GM19468 (cell line): ENCODE data around the gene BRD1.
"Not testable (repeated sequence)": the region's sequence is repeated elsewhere in the genome, so short reads cannot be mapped to it uniquely, and the experiment has no call there.

Experiments
- ATAC-seq: cut with Tn5 transposase; IDR thresholded peaks from one replicate; pipeline ENCODE4 v1.9.1; 2021; ENCODE audit warnings: mild to moderate bottlenecking, moderate library complexity, moderate number of reproducible peaks; ENCODE audit not compliant: unreplicated experiment; ENCODE audit errors: extremely low read depth

The BRD1 gene

DNA sequence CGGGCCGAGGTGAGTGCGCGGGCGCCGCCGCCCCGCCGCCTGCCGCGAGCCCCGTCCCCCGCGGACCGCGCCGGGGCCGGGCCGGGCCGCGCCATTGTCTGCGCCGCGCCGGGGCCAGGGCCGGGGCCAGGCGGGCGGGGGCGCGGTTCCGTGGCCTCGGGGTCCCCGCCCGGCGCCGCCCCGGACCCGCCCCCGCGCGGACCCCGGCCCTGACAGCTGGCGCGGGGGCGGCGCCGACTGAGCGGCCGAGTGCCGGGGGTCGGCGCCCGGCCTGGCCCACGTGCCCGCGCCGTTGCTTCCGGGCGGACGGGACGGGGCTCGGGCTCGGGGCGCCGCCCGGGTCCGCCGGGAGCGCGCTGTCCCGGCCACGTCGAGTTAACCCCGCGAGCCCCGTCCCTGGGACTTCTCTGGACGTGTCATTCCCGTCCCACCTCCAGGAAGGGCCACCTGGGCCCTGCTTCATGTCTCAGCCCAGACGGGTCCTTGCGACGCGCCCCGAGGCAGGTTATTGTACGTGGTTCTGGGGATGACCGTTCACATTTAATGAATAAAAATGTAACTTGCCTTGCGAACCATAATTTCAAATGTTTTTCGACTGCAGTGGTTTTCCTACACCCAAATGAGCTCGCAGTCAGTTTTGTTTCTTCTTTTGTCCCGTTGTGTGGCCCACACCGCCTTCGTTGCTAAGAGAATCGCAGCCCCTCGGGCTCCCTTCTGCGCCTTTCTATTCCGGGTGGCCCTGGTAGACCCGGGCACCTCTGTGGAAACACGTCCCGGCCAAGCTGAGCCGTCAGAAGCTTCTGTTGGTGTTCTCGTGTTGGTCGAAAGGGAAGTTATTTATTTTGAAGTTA is 26.5 kb upstream of the BRD1 start:
- no peak for ATAC-seq

DNA sequence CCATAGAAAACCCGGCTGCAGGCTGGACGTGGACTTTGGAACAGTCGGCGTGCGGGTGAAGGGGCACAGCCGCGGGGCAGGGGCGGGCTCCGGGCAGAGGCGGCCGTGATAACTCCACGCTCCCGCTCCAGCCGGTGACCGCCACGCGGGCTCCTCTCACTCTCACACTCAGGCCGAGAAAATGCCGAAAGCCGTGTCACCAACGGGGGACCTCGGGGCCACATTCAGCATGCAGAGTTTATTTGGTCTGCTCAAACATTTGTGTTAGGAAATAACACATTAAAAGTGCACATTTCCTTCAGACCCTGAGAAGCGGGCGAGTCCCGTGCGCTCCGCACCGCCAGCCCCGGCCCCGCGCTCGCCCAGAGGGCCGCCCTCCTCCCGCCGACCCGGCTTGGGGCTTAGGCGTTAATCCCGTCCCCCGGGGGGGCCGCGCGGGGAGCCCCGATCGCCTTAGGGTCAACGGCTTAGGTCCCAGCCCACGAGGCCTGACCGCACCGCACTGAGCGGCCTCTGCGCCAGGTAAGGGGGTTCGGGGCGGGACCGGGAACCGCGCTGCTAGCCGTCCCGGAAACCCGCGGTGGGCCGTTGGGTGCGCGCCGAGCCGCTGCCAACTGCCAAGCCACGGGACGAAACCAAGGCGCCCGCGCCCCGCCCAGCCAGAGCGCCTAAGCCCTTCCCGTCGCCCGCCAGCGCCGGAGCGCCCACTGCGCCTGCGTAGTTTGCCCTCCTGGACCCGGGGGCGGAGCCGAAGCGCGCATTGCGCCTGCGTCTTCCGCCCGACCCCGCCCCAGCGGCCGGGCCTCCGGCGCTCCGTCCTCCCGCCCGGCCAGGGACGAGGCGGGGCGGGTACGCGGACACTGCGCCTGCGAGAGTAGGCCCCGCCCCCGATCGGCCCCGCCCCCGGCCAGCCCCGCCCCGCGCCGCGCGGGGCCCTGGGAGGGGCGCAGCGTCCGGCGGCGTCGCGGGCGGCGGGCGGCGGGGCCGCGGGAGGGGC is 25.5 kb upstream of the BRD1 start, which contains the start of gene ZBED4:
ZBED4 (plus strand) TSS at position 947 of the 997 bp plus-strand sequence. CDS start 29,819 bp downstream, outside the sequence.
- peak; percentile 77 for ATAC-seq

DNA sequence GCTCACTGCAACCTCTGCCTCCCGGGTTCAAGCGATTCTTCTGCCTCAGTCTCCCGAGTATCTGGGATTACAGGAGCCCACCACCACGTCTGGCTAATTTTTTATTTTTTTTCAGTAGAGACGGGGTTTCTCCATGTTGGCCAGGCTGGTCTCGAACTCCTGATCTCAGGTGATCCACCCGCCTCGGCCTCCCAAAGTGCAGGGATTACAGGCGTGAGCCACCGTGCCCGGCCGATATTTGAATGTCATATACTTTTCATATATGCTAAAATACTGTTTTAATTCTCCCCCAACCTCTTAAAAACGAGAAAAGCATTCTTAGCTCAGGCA is 24.9 kb upstream of the BRD1 start:
- not testable (repeated sequence) for ATAC-seq

DNA sequence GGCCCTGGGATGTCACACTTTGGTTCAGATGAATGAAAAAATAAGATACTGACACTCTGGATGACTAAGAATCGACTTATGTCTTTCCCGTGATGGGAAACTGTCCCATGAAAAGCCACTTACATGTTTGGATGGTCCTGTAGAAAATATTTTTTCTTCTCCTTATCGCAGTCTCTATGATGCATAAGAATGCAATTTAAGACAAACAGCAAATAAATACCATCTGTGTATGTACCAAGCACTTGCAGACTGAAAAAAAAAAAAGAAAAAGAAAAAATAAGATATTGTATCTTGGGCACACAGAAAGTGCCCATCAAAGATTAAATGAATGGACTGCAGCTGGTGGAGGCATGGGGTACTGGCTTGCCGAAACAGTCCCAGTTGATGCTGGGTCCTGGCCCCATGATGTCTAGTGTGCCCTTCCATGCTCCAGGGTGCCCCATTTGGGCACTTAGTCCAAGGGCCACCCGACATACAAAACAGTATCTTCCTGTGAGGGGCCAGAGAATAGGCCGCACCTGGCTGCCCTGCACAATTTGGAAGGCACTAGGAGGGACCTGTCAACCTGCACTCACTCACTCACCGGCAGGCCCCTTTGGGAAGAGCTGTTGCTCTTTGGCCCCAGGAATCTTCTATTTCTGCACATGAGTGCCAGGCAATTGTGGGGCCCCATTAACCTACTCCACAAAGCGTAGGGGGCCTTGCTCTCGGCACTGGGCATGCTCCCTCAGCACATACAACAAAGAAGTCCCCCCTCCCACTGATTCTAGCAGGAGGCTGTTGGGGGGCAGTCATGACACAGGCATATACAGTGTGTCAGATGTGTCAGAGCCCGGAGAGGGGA is 23.5 kb upstream of the BRD1 start:
- ATAC-seq, result no peak

DNA sequence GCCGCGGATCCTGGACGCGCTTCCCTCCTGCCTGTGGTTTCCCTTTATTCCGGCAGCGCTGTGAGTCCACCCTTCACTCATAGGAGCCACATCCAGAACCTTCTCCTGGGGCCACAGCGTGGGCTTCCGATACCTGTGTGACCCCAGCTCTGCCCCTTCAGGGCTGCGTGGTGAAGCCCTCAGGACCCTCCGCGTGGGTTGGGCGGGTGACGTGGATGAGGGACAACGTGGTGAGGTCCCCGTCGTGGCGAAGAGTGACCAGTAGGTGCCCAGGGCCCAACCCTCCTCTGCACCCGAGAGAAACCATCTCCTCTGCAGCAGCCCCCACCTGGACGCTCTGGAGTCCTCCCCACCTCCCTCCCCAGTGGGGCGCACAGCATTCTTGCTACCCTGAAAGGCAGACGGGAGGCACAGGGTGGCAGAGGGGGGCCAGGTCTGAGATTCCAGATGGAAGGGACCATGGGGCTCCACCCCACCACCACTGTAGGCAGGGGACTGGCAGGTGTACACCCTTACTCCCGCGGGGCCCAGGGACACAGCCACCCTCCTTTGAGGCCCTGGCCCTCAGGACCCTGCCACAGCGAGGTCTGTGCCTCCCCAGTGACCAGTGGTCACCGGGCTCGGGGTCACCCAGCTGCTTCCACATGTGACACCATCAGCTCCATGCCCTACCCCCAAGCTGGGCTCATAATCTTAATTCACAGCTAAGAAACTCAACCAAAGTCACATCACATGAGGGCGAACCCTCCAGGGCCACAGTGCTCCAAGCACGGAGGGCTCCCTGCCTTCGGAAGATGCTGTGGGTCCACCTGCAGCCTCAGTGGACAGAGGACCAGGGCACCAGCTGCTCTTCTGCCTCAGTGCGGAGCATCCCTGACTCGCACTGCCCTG is 22.6 kb upstream of the BRD1 start:
- ATAC-seq, result no peak

DNA sequence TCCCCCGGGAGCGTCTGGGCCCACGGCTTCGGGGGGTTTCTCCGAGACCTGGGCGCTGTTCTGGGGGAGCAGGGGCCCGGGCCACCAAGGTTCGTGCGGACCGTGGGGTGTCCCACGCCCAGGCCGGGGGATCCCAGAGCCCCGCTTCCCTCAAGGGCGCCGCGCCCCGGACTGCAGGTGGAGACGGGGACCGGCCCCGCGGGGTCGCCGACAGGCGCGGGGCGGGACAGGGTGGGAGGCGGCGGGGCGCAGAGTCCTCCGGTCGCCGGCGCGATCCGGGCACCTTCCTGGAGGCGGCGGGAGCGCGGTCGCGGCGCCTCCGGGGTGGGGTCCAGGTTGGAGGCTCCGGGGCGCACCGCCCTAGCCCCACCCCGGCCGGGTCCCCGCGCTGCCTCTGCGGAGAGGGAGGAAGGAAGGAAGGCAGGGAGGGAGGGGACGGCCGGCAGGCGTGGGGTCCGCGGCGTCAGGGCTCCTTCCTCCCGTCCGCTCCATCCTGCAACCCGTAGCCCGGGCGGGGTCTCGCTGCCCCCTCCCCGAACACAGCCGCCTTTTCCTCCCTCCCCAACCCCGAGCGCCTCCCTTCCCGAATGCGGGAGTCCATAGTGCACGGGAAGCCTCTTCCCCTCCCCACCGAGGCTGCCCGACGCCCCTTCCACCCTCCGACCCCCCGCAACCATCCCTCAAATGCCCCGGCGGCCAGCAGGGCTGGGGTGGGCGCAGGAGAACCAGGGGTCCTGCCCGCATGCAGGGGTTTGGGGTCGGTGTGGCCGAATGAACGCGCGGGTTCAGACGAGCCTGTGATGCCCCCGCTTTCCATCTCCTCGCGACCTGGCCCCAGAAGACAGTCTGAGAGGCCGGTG is 21.7 kb upstream of the BRD1 start:
- no peak for ATAC-seq

DNA sequence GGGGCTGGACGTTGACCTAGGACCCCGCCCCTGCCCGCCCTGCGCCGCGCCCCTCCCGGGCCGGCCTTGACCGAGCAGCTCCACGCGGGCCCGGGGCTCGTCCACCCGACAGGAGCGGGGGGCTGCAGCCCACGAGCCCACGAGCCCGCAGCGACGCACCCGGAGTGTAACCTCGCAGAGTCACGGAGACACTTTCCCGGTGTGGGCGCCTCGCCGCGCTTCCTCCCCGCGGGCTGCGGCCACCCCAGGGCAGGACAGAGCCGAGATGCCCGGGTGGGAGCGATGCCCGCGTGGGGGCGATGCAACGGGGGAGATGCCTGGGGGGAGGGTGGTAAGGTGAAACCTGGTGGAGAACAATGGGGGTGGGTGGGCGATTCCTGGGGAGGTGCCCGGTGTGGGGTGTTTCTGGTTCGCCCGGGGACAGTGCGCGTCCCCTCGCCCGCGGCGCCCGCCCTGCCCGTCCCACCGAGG is 21.1 kb upstream of the BRD1 start:
- ATAC-seq, result no peak

DNA sequence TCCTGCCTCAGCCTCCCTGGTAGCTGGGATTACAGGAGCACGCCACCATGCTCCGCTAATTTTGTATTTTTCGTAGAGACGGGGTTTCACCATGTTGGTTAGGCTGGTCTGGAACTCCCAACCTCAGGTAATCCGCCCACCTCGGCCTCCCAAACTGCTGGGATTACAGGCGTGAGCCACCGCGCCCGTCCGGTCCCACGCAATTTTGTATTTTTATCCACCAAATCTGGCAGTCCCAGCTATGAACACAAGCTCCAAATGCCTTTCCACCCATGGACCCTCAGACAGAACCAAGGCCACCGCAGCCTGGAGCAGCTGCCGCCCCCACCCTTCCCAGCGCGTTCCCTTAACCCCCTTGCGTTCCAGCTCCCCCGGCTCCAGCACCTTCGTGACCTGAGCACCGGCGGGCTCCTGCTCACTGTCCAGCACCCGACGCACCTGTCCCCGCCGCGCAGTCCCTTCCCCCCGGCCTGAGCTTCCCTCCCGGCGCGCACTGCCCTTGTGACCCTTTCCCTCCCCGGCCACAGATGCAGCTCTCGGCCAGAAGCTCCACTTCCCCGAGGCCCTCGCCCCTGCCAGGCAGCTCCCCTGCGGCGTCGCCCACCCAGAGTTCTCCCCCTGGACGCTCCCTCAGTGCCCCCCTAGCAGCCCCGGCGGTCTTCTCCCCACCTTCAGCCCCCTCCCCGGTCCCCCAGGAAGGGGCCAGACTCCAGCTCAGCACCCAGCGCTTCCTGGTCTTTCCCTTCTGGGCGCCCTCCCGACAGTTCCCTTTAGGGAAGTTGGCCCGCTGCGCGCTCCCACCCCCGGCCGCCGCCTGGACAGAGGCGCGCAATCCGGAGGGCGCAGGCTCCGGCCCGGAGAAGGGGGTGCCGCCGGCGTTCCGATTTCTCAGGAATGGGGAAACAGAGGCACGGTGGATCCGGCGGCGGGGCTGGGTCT is 20.3 kb upstream of the BRD1 start:
- ATAC-seq, result no peak

DNA sequence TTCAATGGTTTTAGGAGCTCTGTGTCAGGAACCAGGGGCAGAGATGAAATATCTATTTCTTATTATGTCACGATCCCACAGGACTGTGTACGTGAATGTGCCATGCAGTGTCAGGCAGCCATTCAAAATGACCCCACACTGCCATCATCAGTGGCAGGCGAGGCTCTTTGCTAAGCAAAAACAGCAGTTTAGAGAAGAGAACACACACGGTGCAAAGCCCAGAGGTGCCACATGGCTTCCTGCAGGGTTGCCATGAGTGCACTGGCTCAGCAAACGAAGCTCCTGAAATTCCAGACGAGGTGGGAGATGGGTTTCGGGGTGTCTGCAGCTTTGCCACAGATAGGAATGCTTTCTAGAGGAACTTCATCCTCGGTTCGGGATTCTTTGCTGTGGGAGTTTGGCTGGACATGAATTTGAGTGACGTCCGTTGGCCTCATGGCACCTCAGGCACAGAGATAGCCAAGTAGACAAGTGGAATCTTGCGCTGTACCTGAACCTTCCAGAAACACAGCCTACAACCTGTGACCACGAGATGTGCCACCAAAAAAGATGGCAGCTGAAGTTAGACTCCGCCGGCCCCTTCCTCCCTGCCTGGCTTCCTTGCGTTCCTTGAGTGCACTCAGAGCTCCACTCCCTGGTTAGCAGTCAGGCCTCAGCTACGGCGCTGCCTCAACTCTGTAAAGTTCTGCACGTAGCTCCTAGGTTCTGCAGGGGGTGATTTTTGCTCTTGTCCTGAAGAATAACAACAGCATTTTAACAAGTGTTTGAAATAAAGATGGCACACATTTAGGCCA is 18.2 kb upstream of the BRD1 start:
- no peak for ATAC-seq

DNA sequence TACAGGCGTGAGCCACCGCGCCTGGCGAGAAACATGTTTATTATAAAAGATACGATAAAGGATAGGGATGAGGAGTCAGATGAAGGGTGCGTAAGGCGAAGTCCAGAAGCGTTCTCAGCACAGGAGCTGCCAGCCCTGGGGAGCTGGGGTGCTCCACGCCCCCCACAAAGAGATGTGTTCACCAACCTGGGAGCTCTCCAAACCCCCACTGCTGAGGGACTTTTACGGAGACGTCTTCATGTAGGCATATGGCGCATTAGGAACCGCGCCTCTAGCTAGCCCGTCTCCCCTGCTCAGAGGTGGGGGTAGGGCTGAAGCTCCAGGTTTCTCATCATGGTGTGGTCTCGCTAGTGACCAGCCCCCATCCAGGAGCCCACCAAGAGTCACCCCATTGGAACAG is 17.6 kb upstream of the BRD1 start:
- no peak for ATAC-seq

DNA sequence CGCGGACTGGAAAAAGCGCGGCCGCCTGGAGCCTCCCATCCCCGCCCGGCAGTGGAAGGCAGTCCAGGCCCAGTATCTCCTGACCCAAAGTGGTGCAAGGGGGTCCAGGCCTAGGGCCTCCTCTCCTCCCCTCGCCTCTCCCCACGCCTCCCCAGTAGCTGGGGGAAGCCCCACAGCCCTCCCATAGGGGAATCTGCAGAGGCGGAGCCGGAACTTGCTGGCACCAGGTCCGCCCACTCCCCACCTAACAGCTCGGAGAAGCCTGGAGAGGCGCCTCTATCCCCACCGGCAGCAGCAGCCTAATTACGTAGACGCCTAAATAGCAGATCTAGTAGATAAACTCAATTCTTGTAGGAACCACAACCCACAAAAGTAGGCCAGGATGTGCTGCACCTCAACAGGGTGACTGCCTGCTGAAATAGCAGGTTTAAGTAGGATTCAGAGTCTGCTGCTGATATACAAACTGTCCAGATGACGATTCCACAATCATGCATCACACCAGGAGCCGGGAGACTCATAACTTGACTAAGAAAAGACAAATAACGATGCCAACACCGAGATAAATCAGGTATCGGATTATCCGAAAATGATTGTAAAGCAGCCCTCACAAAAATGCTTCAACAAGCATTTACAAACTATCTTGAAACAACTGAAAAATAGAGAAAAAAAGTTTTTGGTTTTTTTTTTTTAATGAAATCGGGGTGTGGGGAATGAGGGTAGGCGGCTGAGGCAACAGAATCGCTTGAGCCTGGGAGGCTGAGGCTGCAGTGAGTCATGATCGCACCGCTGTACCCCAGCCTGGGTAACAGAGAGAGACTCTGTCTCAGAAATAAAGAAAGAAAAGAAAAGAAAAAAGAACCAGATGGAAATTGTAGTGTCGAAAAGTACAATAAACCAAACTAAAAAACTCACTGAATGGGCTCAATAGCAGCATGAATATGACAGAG is 11.4 kb upstream of the BRD1 start:
- no peak for ATAC-seq

DNA sequence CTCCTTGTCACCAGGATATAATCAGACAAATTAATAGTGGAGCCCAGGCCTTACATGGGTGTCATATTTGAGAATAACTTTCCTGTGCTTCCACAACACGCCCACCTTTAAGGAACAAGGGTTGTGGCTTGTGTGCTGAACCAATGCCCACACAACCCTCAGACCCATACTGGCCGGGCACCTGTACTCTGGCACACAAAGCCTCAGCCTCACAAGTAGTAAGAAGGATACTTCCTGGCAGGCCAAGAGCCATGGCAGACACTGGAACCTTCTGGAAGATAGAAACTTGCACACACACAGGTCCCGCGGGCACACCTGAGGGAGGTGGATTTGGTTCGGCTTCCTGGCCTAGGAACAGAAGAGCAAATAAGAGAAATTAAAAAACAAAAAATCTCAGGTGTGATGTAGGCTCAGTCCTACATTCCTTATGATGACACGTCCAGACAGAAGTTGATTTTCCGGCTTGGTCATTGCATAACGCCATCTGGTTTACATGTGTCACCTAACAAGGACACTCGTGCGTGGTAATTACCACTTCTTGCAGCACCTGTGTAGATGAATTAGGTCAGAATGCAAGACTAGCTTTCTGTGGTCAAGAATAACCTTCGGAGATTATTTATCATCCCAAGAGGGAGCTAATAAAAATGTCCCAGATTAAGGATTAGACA is 5.8 kb upstream of the BRD1 start:
- no peak for ATAC-seq

DNA sequence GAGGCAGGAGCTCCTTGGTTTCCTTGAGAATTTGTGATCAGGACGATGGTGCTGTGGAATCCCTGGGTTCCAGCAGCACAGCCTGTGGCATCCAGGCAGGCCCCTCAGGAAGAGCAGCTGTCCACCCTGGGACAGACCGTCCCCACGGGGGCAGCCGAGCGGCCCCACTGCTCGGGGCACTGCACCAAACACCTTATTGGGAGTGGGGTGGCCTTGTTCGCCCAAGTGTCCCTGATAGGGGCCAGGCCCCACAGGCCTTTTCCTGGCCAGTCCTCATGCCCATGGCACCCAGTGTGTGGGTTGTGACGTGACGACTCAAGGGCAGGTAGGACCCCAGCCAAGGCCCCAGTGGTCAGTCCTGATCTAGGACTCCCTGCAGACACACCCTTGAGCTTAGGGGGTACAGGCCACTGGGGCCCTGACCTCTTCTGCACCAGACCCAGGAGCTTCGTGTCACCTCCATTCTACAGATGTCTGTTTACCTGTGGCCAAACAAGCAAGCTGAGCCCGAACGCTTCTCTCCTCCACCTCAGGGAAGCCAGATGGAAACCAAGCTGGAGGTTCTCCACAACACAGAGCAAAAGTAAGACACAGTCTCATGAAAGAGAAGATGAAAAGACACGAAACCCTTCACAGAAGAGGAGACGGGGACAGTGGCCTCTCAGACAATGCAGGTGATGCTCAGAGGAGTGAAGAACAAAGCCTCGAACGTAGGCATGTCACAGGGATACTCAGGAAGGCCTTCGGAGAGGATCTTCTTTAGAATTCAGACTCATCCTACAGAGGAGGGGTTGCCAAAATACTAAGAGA is 1.6 kb upstream of the BRD1 start:
- no peak for ATAC-seq

DNA sequence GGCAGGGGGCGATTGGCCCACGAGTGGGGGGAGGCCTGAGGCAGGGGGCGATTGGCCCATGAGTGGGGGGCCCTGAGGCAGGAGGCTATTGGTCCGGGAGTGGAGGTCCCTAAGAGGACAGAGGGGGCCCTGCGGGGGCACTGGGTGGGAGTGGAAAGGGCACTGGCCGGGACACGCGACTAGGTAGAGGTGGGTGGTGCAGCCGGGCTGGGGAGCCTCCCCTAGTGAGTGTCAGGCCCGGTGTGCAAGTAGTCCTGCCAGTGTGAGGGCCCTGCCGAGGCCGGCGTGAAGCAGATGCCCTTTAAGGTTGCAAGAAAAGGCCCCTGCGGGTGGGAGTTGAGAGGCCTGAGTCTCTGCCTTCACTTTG is 909 bp upstream of the BRD1 start:
- no peak for ATAC-seq
